GM11168 (cell line): ENCODE results near the gene DSTN.

Experiments used
- in situ Hi-C: fragments of 300-500 bp; cut with MboI; formaldehyde crosslinking; loops from one replicate; pipeline ENCODE4 v1.12.0; 2022; ENCODE audit warnings: low sequenced_read_pairs; ENCODE audit not compliant: unreplicated experiment

DSTN gene

GRCh38 chr20:17619351-17620093, 49.6 kb downstream of the DSTN start:
- in situ Hi-C loops, result no loop called here

- in situ Hi-C loops, result no loop called here
Measured at GRCh38 chr20:17620371-17621228, 50.7 kb downstream of the DSTN start.

- in situ Hi-C loops, result no loop called here
Measured at GRCh38 chr20:17621229-17621968, 51.5 kb downstream of the DSTN start.

- in situ Hi-C loops, result no loop called here
Measured at GRCh38 chr20:17622086-17622850, 52.4 kb downstream of the DSTN start.

- in situ Hi-C loops, result no loop called here
Measured at GRCh38 chr20:17622851-17623508, 53.1 kb downstream of the DSTN start.

- in situ Hi-C loops, result no loop called here
Measured at GRCh38 chr20:17624070-17624469, 54.2 kb downstream of the DSTN start.

- in situ Hi-C loops, result no loop called here
Measured at GRCh38 chr20:17624551-17625245, 54.8 kb downstream of the DSTN start.

GRCh38 chr20:17625246-17626051, 55.6 kb downstream of the DSTN start:
- in situ Hi-C loops, result no loop called here

- in situ Hi-C loops, result no loop called here
Measured at GRCh38 chr20:17626217-17627007, 56.5 kb downstream of the DSTN start.

GRCh38 chr20:17627101-17627955, 57.5 kb downstream of the DSTN start:
- in situ Hi-C loops, result no loop called here

GRCh38 chr20:17628101-17628841, 58.4 kb downstream of the DSTN start:
- in situ Hi-C loops, result no loop called here

- in situ Hi-C loops, result no loop called here
Measured at GRCh38 chr20:17629025-17629424, 59.1 kb downstream of the DSTN start.

- in situ Hi-C loops, result no loop called here
Measured at GRCh38 chr20:17629678-17630089, 59.8 kb downstream of the DSTN start.

GRCh38 chr20:17630151-17630805, 60.4 kb downstream of the DSTN start:
- in situ Hi-C loops, result no loop called here

- in situ Hi-C loops, result no loop called here
Measured at GRCh38 chr20:17630806-17631195, 60.9 kb downstream of the DSTN start.
